ENCODE results near the gene CUTC. TPM values are rescaled to one million over a fixed set of nuclear protein-coding genes. Genes with fewer than 3 reads are reported as not detected.
A peak's percentile ranks its signal among the peaks of the same experiment; 100 is the strongest.
"Not testable (repeated sequence)": the region's sequence is repeated elsewhere in the genome, so short reads cannot be mapped to it uniquely, and the experiment has no call there.

CUTC gene
- total RNA-seq, 1 experiment from 2014 or later, result 53.6 TPM

DNA sequence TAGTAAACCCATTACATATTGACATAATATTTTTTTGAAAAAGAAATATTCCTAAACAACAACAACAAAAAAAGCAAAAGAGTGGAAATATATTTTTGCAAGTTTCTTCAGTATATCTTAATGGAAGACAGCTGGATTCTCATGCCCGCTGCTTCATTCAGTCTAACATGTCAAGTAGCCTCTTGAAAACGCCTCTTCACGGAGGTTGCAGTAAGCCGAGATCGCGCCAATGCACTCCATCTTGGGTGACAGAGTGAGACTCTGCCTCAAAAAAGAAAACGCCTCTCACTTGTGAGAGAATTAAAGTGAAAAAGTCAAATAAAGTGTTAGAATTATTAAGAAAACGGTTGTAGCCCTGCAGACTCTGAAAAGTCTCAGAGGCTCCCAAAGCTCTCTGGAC lies 1.3 kb downstream of the CUTC start:
- peaks cover 27 to 31% of the 10 kb centered on the region in 2 experiments for H3K36me3 ChIP-seq (ENCODE audit: control insufficient read depth in 1 of 2, insufficient read depth in 2 of 2, low read length in 2 of 2)
- no peak for TF ChIP-seq YY1 (IDR thresholded peaks at IDR 0.05; ENCODE audit: extremely low read depth, insufficient replicate concordance, low read depth, low read length)
- no peak for TF ChIP-seq SP1 (IDR thresholded peaks at IDR 0.05; ENCODE audit: low read depth)
- TF ChIP-seq ZNF274 (IDR thresholded peaks at IDR 0.05; ENCODE audit: low read depth, low read length), result no peak
- TF ChIP-seq TCF7L2 (IDR thresholded peaks at IDR 0.05; ENCODE audit: borderline replicate concordance, extremely low read depth, insufficient read depth, insufficient read length), result no peak
- no peak for TF ChIP-seq EGR1 (IDR thresholded peaks at IDR 0.05; ENCODE audit: low read depth)
- TF ChIP-seq SIN3A (IDR thresholded peaks at IDR 0.05; ENCODE audit: low read depth), result no peak
- no peak for TF ChIP-seq JUND (IDR thresholded peaks at IDR 0.05)
- TF ChIP-seq EZH2phosphoT487 (IDR thresholded peaks at IDR 0.05; ENCODE audit: borderline replicate concordance), result no peak
- TF ChIP-seq, protein P1, sequence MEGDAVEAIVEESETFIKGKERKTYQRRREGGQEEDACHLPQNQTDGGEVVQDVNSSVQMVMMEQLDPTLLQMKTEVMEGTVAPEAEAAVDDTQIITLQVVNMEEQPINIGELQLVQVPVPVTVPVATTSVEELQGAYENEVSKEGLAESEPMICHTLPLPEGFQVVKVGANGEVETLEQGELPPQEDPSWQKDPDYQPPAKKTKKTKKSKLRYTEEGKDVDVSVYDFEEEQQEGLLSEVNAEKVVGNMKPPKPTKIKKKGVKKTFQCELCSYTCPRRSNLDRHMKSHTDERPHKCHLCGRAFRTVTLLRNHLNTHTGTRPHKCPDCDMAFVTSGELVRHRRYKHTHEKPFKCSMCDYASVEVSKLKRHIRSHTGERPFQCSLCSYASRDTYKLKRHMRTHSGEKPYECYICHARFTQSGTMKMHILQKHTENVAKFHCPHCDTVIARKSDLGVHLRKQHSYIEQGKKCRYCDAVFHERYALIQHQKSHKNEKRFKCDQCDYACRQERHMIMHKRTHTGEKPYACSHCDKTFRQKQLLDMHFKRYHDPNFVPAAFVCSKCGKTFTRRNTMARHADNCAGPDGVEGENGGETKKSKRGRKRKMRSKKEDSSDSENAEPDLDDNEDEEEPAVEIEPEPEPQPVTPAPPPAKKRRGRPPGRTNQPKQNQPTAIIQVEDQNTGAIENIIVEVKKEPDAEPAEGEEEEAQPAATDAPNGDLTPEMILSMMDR (IDR thresholded peaks at IDR 0.05 in 2 of 3, conservative IDR thresholded peaks at IDR 0.05 in 1 of 3; ENCODE audit: borderline replicate concordance in 1 of 3, insufficient read depth in 1 of 3, low read depth in 2 of 3, low read length in 2 of 3), result no peak
- TF ChIP-seq, protein P2, sequence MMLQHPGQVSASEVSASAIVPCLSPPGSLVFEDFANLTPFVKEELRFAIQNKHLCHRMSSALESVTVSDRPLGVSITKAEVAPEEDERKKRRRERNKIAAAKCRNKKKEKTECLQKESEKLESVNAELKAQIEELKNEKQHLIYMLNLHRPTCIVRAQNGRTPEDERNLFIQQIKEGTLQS (IDR thresholded peaks at IDR 0.05), result no peak
- no peak for TF ChIP-seq POLR2A (IDR thresholded peaks at IDR 0.05; ENCODE audit: borderline replicate concordance, extremely low read depth, insufficient read depth, insufficient read length)
- TF ChIP-seq, protein P3, sequence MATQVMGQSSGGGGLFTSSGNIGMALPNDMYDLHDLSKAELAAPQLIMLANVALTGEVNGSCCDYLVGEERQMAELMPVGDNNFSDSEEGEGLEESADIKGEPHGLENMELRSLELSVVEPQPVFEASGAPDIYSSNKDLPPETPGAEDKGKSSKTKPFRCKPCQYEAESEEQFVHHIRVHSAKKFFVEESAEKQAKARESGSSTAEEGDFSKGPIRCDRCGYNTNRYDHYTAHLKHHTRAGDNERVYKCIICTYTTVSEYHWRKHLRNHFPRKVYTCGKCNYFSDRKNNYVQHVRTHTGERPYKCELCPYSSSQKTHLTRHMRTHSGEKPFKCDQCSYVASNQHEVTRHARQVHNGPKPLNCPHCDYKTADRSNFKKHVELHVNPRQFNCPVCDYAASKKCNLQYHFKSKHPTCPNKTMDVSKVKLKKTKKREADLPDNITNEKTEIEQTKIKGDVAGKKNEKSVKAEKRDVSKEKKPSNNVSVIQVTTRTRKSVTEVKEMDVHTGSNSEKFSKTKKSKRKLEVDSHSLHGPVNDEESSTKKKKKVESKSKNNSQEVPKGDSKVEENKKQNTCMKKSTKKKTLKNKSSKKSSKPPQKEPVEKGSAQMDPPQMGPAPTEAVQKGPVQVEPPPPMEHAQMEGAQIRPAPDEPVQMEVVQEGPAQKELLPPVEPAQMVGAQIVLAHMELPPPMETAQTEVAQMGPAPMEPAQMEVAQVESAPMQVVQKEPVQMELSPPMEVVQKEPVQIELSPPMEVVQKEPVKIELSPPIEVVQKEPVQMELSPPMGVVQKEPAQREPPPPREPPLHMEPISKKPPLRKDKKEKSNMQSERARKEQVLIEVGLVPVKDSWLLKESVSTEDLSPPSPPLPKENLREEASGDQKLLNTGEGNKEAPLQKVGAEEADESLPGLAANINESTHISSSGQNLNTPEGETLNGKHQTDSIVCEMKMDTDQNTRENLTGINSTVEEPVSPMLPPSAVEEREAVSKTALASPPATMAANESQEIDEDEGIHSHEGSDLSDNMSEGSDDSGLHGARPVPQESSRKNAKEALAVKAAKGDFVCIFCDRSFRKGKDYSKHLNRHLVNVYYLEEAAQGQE (IDR thresholded peaks at IDR 0.05; ENCODE audit: low read depth), result no peak
- TF ChIP-seq RAD21 (IDR thresholded peaks at IDR 0.05; ENCODE audit: low read depth), result no peak
- TF ChIP-seq SRF (IDR thresholded peaks at IDR 0.05; ENCODE audit: low read depth), result no peak
- TF ChIP-seq ZFX (IDR thresholded peaks at IDR 0.05), result no peak
- H3K4me1 ChIP-seq (ENCODE audit: control insufficient read depth in 1 of 2, insufficient read depth in 2 of 2, low read length in 2 of 2), result peaks cover 15 to 16% of the 10 kb centered on the region in 2 experiments; a peak in 3 of 4 replicates
- peak overlapping the region; percentile 99 for H3K27ac ChIP-seq (ENCODE audit: low read depth, low read length)
- ChIA-PET CTCF (interaction anchor here (1.2 to 1.8 kb wide), 5 partner anchors 10 to 112 kb away, joined by 4 to 8 read pairs (median 5); no protein-coding TSS in a partner anchor), RAD21 (ENCODE audit: low non-redundant PET in 1 of 2, low total read pairs in 2 of 2, uncharacterized antibody in 2 of 2, unreplicated experiment in 2 of 2) (interaction anchor here in 1 of 2 experiments (0.7 to 1.8 kb wide), 2 partner anchors 53 to 55 kb away, joined by 4 to 5 read pairs; no protein-coding TSS in a partner anchor), POLR2A (interaction anchor here (0.9 to 2.9 kb wide), 6 partner anchors 8 to 112 kb away, joined by 3 to 17 read pairs (median 6); partner anchors contain the start of gene ABCC2)
- H3K4me3 ChIP-seq (replicated peaks in 1 of 2; ENCODE audit: low read depth in 1 of 2, low read length in 2 of 2), result peak overlapping the region; percentile 80 to 94
- DNase-seq (ENCODE audit: low read depth, low spot score) (no peak), ATAC-seq (no peak)
- peaks cover 79% of the 10 kb centered on the region for H3K79me2 ChIP-seq (ENCODE audit: insufficient read depth, low read length)
- no peak overlapping the region for H2AFZ ChIP-seq (ENCODE audit: low read depth, low read length, poor library complexity, severe bottlenecking)
- no peaks in the 10 kb centered on the region for H3K9me3 ChIP-seq (ENCODE audit: control insufficient read depth in 1 of 2, insufficient read depth in 1 of 2, low read depth in 1 of 2, low read length in 2 of 2)
- no TSS peak for BruUV-seq (replicated peaks)
- no peaks in the 10 kb centered on the region for H3K27me3 ChIP-seq (ENCODE audit: insufficient read depth, low read length)
- H3K9me2 ChIP-seq (ENCODE audit: insufficient read depth), result no peaks in the 10 kb centered on the region
- intact Hi-C loops (cut with micrococcal nuclease), result loop anchor here (5.0 to 10.0 kb wide), 2 partner anchors 301 to 451 kb away; partner anchors contain the start of genes ERLIN1 and GOT1
- H3K9ac ChIP-seq (ENCODE audit: low read length), result peak overlapping the region; percentile 83
- no peaks in the 10 kb centered on the region for H4K20me1 ChIP-seq (ENCODE audit: insufficient read depth)
- peak overlapping the region; percentile 76 for H3K4me2 ChIP-seq (ENCODE audit: low read length)

DNA sequence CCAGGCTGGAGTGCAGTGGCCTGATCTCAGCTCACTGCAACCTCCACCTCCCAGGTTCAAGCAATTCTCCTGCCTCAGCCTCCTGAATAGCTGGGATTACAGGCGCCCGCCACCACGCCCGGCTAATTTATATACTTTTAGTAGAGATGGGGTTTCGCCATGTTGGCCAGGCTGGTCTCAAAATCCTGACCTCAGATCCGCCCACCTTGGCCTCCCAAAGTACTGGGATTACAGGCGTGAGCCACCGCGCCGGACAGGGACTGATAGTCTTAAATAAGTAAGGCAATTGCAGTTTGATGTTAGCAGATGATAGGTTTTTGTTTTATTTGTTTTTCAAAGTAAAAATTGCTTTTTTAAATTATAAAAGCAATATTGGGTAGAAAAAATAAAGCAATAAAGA lies 2.1 kb downstream of the CUTC start:
- H2AFZ ChIP-seq (ENCODE audit: low read depth, low read length, poor library complexity, severe bottlenecking); H3K27me3 ChIP-seq (ENCODE audit: insufficient read depth, low read length); POLR2A ChIA-PET; H3K4me3 ChIP-seq (replicated peaks in 1 of 2; ENCODE audit: low read depth in 1 of 2, low read length in 2 of 2); H3K4me2 ChIP-seq (ENCODE audit: low read length); H3K9me3 ChIP-seq (ENCODE audit: control insufficient read depth in 1 of 2, insufficient read depth in 1 of 2, low read depth in 1 of 2, low read length in 2 of 2); BruUV-seq (replicated peaks); DNase-seq (ENCODE audit: low read depth, low spot score); H4K20me1 ChIP-seq (ENCODE audit: insufficient read depth); H3K9ac ChIP-seq (ENCODE audit: low read length); RAD21 ChIA-PET (ENCODE audit: low non-redundant PET in 1 of 2, low total read pairs in 2 of 2, uncharacterized antibody in 2 of 2, unreplicated experiment in 2 of 2); H3K9me2 ChIP-seq (ENCODE audit: insufficient read depth); ATAC-seq: not testable (repeated sequence)
- peaks cover 28 to 33% of the 10 kb centered on the region in 2 experiments for H3K36me3 ChIP-seq (ENCODE audit: control insufficient read depth in 1 of 2, insufficient read depth in 2 of 2, low read length in 2 of 2)
- intact Hi-C loops (cut with micrococcal nuclease), result loop anchor here (5.0 to 10.0 kb wide), 2 partner anchors 302 to 451 kb away; partner anchors contain the start of genes ERLIN1 and GOT1
- peak overlapping the region; percentile 99 for H3K27ac ChIP-seq (ENCODE audit: low read depth, low read length)
- CTCF ChIA-PET, result interaction anchor here (1.8 kb wide), 1 partner anchor 24 kb away, joined by 4 read pairs; no protein-coding TSS in a partner anchor
- peaks cover 86% of the 10 kb centered on the region for H3K79me2 ChIP-seq (ENCODE audit: insufficient read depth, low read length)
- peaks cover 15 to 16% of the 10 kb centered on the region in 2 experiments; a peak in 3 of 4 replicates for H3K4me1 ChIP-seq (ENCODE audit: control insufficient read depth in 1 of 2, insufficient read depth in 2 of 2, low read length in 2 of 2)

All from HCT116 (cell line).